ENCODE data around the gene MGA.

GRCh38 chr15:41788262-41788661 is 128.1 kb downstream of the MGA start:
- TF ChIP-seq POLR2A (IDR thresholded peaks at IDR 0.05) (no peak), CTCF (IDR thresholded peaks at IDR 0.05) (no peak)
